SKM-1 (cell line): ENCODE results near the gene SPATA3.
"Not testable (repeated sequence)": the region's sequence is repeated elsewhere in the genome, so short reads cannot be mapped to it uniquely, and the experiment has no call there.

Experiments
- DNase-seq: peaks from one replicate; lab custom pipeline; 2025; ENCODE audit not compliant: unreplicated experiment; lab: John Stamatoyannopoulos, UW

The SPATA3 gene

GRCh38 chr2:230968314-230968713 lies 27.6 kb upstream of the SPATA3 start:
- not testable (repeated sequence) for DNase-seq

- no peak for DNase-seq
These were observed 26.8 kb upstream of the SPATA3 start for GRCh38 chr2:230968921-230969658.

- DNase-seq = no peak
These were observed 26.3 kb upstream of the SPATA3 start for GRCh38 chr2:230969659-230970015.

- DNase-seq = no peak
These were observed 23.9 kb upstream of the SPATA3 start for GRCh38 chr2:230972046-230972445.

GRCh38 chr2:230974096-230974913 lies 21.6 kb upstream of the SPATA3 start:
- no peak for DNase-seq

GRCh38 chr2:230975927-230976326 lies 20.0 kb upstream of the SPATA3 start:
- DNase-seq = no peak

- no peak for DNase-seq
These were observed 19.2 kb upstream of the SPATA3 start for GRCh38 chr2:230976671-230977171.

GRCh38 chr2:230980468-230980867 lies 15.5 kb upstream of the SPATA3 start:
- no peak for DNase-seq

GRCh38 chr2:230981704-230982103 lies 14.2 kb upstream of the SPATA3 start:
- DNase-seq = no peak

- DNase-seq = no peak
These were observed 13.8 kb upstream of the SPATA3 start for GRCh38 chr2:230982126-230982525.

- DNase-seq = no peak
These were observed 13.4 kb upstream of the SPATA3 start for GRCh38 chr2:230982528-230982927.

- no peak for DNase-seq
These were observed 12.4 kb upstream of the SPATA3 start for GRCh38 chr2:230983566-230983965.

GRCh38 chr2:230984393-230985220 lies 11.3 kb upstream of the SPATA3 start:
- no peak for DNase-seq

- no peak for DNase-seq
These were observed 10.2 kb upstream of the SPATA3 start for GRCh38 chr2:230985519-230986231.

- DNase-seq = no peak
These were observed 9.3 kb upstream of the SPATA3 start for GRCh38 chr2:230986520-230987136.

- DNase-seq = peak; percentile 15
These were observed 8.5 kb upstream of the SPATA3 start for GRCh38 chr2:230987137-230988020.

GRCh38 chr2:230989731-230990130 lies 6.2 kb upstream of the SPATA3 start:
- no peak for DNase-seq

GRCh38 chr2:230990131-230990898 lies 5.6 kb upstream of the SPATA3 start:
- no peak for DNase-seq

- DNase-seq = no peak
These were observed 5.1 kb upstream of the SPATA3 start for GRCh38 chr2:230990899-230991150.
